ENCODE results near the gene MAPKBP1. TPM values are rescaled to one million over a fixed set of nuclear protein-coding genes. Genes with fewer than 3 reads are reported as not detected.

The MAPKBP1 gene
- total RNA-seq, 2 donors from 2014 or later: 12.5 to 31.6 TPM

GRCh38 chr15:41860049-41860828 lies 86.0 kb downstream of the MAPKBP1 start:
- no peaks in the 10 kb centered on the region for H3K4me1 ChIP-seq
- ATAC-seq (no peak), DNase-seq (no peak)
- 70 to 74% methylated on average over 7 to 15 of the region's 15 CpGs for WGBS, 2 donors
- no peaks in the 10 kb centered on the region for H3K36me3 ChIP-seq (replicated peaks in 1 of 2; ENCODE audit: insufficient read depth in 1 of 2, low read depth in 2 of 2)
- TF ChIP-seq POLR2A (IDR thresholded peaks at IDR 0.05) (no peak), CTCF (IDR thresholded peaks at IDR 0.05) (no peak)
- H3K9me3 ChIP-seq: no peaks in the 10 kb centered on the region
- H3K27me3 ChIP-seq: no peaks in the 10 kb centered on the region
- intact Hi-C loops (cut with DNase I): no loop called here
- no peak overlapping the region for H3K4me3 ChIP-seq
- no peak overlapping the region for H3K27ac ChIP-seq

GRCh38 chr15:41861736-41862356 lies 87.6 kb downstream of the MAPKBP1 start:
- no peaks in the 10 kb centered on the region for H3K36me3 ChIP-seq (replicated peaks in 1 of 2; ENCODE audit: insufficient read depth in 1 of 2, low read depth in 2 of 2)
- intact Hi-C loops (cut with DNase I): no loop called here
- 90 to 93% methylated on average over 10 to 18 of the region's 18 CpGs for WGBS, 2 donors
- no peak overlapping the region for H3K4me3 ChIP-seq
- TF ChIP-seq POLR2A (IDR thresholded peaks at IDR 0.05) (no peak), CTCF (IDR thresholded peaks at IDR 0.05) (no peak)
- DNase-seq (no peak), ATAC-seq (no peak)
- no peaks in the 10 kb centered on the region for H3K9me3 ChIP-seq
- H3K4me1 ChIP-seq: no peaks in the 10 kb centered on the region
- no peaks in the 10 kb centered on the region for H3K27me3 ChIP-seq
- H3K27ac ChIP-seq: no peak overlapping the region

GRCh38 chr15:41862515-41863116 lies 88.3 kb downstream of the MAPKBP1 start:
- Histone ChIP-seq H3K4me3 (no peak overlapping the region), H3K36me3 (replicated peaks in 1 of 2; ENCODE audit: insufficient read depth in 1 of 2, low read depth in 2 of 2) (no peaks in the 10 kb centered on the region), H3K27ac (no peak overlapping the region), H3K9me3 (no peaks in the 10 kb centered on the region), H3K27me3 (no peaks in the 10 kb centered on the region), H3K4me1 (no peaks in the 10 kb centered on the region)
- DNase-seq: peak in 3 of 4 donors; percentile 54 to 71 (median 55)
- WGBS, 2 donors: 64% methylated on average over 17 of the region's 19 CpGs; no CpG with 5 or more reads in 1 of the 2 donors
- ATAC-seq: no peak
- intact Hi-C loops (cut with DNase I): no loop called here
- TF ChIP-seq CTCF (IDR thresholded peaks at IDR 0.05) (no peak), POLR2A (IDR thresholded peaks at IDR 0.05) (no peak)

GRCh38 chr15:41865490-41866055 lies 91.3 kb downstream of the MAPKBP1 start:
- DNase-seq (no peak), ATAC-seq (no peak)
- intact Hi-C loops (cut with DNase I): no loop called here
- 76 to 88% methylated on average over 7 to 18 of the region's 18 CpGs for WGBS, 2 donors
- H3K27me3 ChIP-seq: no peaks in the 10 kb centered on the region
- no peaks in the 10 kb centered on the region for H3K36me3 ChIP-seq (replicated peaks in 1 of 2; ENCODE audit: insufficient read depth in 1 of 2, low read depth in 2 of 2)
- H3K4me1 ChIP-seq: no peaks in the 10 kb centered on the region
- no peaks in the 10 kb centered on the region for H3K9me3 ChIP-seq
- no peak overlapping the region for H3K4me3 ChIP-seq
- H3K27ac ChIP-seq: no peak overlapping the region
- TF ChIP-seq CTCF (IDR thresholded peaks at IDR 0.05) (no peak), POLR2A (IDR thresholded peaks at IDR 0.05) (no peak)
